GM19351 (cell line): ENCODE results near the gene EEF2.
"Not testable (repeated sequence)": the region's sequence is repeated elsewhere in the genome, so short reads cannot be mapped to it uniquely, and the experiment has no call there.

Experiments used
- ATAC-seq: cut with Tn5 transposase; IDR thresholded peaks from one replicate; pipeline ENCODE4 v1.9.1; 2021; ENCODE audit warnings: mild to moderate bottlenecking, moderate library complexity; ENCODE audit not compliant: unreplicated experiment

Gene EEF2

GRCh38 chr19:3970808-3971598 lies 14.3 kb downstream of the EEF2 start, which contains the start of gene DAPK3:
Gene DAPK3 (minus strand): TSS chr19:3971099. CDS start chr19:3969735, 1,364 bp downstream.
- ATAC-seq, result peak; percentile 91

- ATAC-seq, result no peak
Measured at GRCh38 chr19:3970313-3970807, 14.9 kb downstream of the EEF2 start.

DNA sequence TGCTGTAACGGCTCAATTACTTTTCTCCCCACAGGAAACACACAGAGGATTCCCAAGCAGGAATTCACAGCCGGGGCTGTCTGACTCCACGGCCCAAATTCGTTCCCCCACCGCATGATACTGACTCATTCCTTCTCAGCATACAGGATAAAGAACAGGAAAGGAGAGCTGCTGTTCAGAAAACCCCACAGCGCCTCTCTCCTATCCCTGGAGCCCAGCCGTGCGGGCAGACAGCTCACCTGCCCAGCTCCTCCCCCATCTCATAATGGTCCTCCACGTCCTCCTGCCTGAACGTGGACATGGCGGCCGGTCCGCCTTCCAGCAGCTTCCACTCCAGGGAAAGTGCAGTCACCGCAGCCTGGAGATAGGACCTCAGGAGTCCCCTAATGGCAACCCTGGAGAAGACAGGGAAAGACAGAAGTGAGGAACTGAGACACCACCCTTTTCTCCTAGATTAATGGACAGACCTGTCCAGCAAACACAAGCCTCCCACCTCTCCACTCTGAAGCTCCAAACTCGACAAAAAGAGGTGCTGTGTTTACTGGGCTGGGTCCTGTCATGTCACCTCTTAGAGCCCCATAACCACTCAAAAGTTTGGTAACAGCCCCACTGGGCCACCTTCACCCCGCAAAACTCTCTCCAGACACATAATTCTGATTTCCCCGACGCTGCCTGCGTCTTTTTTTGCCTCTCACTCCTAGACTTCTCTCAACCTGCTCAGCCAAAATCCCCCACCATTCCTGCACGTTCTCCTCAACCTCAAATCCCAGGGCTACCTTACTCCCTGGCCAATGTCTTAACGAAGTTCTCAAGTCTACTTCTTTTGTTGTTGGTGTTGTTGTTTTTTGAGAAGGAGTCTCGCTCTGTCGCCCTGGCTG lies 15.6 kb downstream of the EEF2 start:
- no peak for ATAC-seq

DNA sequence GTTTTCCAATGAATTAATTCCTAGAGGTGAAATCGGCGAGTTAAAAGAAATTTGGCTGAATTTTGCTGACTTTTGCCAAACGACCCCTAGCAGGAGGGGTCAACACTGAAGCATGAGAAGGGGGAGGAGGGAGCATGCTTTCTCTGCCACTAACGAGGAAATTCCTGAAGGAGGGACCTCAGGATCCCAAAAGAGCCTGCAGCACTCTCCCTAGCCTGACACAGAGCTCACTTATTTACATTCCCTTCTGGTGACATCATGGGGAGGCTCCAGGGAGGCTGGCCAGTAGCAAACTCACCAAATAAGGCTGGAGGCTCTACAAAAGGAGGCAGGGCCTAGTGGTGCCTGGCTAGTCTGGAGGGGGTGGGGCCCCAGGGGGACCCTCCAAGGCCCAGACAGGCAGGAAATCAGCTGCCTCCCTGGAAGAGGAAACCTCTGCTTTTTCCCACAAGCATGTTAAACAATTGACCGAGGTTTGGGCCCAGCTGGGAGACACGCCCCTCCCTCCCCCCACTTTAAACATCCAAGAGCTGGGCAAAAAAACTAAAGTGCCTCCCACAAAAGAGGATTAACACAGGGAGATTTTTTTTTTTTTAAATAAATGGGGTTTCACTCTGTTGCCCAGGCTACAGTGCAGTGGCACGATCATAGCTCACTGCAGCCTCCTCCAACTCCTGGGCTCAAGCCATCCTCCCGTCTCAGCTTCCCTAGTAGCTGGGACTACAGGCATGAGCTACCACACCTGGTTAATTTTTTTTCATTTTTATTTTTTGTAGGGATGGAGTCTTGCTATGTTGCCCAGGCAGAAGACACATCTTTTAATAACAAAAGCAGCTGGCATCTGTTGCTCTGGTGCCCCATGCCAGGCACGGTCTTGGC lies 16.5 kb downstream of the EEF2 start:
- ATAC-seq, result no peak

DNA sequence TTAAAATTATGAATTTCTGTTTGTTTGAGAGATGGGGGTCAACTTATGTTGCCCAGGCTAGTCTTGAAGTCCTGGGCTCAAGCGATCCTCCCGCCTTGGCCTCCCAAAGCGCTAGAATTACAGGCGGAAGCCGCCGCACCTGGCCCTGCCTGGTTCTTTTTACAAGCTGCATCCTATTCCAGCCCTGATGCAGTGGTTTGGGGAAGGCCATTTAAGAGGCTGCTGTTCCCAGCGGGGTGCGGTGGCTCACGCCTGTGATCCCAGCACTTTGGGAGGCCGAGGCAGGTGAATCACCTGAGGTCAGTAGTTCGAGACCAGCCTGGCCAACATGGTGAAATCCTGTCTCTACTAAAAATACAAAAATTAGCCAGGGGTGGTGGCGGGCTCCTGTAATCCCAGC lies 17.3 kb downstream of the EEF2 start:
- ATAC-seq, result not testable (repeated sequence)

GRCh38 chr19:3966051-3967017 lies 18.9 kb downstream of the EEF2 start:
- no peak for ATAC-seq

- ATAC-seq, result no peak
Measured at GRCh38 chr19:3964256-3965194, 20.7 kb downstream of the EEF2 start.

DNA sequence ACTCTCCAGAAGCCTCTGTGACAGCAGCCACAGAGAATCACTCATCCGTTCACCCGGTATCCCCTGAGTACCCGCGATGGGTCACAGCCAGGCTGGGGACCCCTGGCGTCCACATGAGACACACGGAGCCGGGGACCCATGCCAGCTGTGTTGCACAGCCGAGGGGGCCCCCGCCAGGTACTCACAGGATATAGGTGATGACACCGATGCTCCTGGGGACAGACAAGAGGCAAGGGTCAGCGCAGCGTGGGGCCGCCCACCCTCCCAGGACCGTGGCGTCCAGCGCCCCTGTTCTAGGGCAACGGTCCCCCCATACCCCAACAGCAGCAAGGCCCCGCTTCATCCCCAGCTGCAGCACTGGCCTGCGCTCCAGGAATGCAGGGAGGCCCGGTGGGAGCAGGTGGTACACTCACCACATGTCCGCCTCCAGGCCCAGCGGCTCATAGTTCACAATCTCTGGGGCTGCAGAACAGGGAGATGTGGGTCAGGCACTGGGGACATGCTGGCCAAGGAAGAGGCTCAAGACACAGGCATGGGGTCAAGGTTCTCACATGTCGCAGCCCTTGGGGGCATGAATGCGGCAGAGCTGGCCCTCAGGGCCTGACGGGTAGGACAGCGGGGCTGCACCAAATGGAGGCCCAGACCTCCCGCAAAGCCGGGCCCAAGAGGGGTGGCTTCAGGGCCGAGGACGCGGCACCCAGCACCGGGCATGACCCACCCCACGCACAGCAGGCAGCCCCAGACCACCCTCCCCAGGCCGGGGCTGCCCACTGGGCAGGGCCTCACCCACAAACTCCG lies 21.6 kb downstream of the EEF2 start:
- no peak for ATAC-seq

GRCh38 chr19:3961007-3961406 lies 24.3 kb downstream of the EEF2 start:
- no peak for ATAC-seq

DNA sequence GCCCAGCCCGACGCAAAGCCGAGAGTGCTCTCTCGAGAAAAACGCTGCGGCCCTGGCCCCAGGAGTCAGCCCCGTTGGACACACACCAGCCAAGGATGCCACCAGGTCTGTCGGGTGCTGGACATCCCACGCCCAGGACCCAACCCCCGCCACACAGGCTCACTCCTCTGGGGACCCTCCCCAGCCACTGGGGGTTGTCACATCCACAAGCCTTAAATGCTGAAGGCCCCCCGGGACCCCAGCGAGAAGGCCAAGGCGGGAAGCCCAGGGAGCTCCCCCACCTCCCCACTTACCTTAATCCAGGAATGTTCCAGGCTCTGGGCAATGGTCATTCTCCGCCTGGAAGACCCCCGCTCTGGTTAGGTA lies 25.5 kb downstream of the EEF2 start:
- no peak for ATAC-seq

DNA sequence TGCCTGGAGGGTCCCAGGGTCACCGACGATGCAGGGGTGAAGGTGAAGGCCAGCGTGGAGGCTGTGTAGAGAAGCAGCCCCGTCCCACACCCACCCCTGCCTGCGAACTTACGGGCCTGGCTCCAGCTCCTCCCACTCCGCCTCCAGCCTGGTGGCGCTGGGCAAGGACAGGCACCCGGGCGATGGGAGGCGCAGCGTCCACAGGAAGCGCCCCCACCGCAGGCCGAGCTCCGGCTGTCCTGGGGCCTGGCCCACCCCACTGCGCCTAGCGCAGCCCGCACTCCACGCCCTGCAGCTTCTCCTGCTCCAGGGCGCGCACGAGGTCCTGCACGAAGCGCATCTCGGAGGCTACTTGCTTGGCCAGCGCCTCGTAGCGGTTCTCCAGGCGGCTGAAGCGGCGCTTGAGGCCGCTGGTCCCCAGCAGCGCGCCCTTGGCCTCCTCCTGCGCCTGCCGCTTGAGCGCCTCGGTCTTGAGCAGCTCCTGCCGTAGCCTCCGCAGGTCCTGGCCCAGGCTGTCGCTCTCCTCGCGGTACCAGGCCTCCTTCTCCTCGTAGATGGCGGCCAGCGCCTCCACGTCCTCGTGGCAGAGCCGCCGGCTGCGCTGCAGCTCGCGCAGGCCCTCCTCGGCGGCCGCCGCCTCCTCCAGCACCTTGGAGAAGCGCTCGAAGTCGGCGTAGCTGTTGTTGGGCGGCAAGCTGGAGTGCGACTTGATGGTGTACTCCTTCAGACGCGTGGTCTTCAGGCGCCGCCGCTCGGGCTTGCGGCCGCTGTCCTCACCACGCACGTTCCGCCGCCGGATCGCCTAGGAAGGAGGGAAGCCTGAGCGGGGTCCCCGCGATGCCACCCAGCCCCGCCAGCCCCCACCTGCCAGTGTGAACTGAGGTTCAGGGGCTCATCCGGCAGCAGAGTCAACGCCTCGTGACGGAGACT lies 26.2 kb downstream of the EEF2 start:
- ATAC-seq, result no peak

GRCh38 chr19:3955688-3956087 lies 29.6 kb downstream of the EEF2 start:
- no peak for ATAC-seq

DNA sequence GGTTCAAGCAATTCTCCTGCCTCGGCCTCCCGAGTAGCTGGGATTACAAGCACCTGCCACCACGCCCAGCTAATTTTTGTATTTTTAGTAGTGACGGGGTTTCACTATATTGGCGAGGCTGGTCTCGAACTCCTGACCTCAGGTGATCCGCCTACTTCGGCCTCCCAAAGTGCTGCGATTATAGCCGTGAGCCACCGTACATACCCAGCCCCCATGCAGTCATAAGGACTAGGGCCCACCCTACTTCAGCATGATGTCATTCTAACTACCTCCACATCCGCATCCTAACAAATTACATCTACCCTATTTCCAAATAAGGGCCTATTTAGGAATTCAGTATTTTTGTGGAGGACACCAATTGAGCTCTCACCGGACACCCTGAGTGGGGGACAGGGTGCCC lies 30.0 kb downstream of the EEF2 start:
- ATAC-seq, result not testable (repeated sequence)

GRCh38 chr19:3954107-3954506 lies 31.2 kb downstream of the EEF2 start:
- no peak for ATAC-seq

- not testable (repeated sequence) for ATAC-seq
Measured at GRCh38 chr19:3952755-3953276, 32.4 kb downstream of the EEF2 start.
